GM12878 (cell line): ENCODE data around the gene TTLL6. TPM values are rescaled to one million over a fixed set of nuclear protein-coding genes. Genes with fewer than 3 reads are reported as not detected.

Experiments used
- CEBPB ChIP-seq, 2 experiments: fragments of 150-350 bp in 1 of 2; IDR thresholded peaks; 2 replicates each; pipeline ENCODE4 v1.6.1; 2012 to 2014; ENCODE audit warnings: low read depth in 2 of 2, low read length in 2 of 2, borderline replicate concordance in 1 of 2, inconsistent platforms in 1 of 2
- CHD4 ChIP-seq: fragments of 200-600 bp; sonication (generic); IDR thresholded peaks from 2 replicates; pipeline ENCODE4 v1.6.1; 2016; ENCODE audit warnings: mild to moderate bottlenecking
- E4F1 ChIP-seq: fragments of 450-650 bp; IDR thresholded peaks from 2 replicates; pipeline ENCODE4 v1.6.1; 2018; ENCODE audit warnings: borderline replicate concordance, mild to moderate bottlenecking; ENCODE audit not compliant: partially characterized antibody
- EED ChIP-seq: sonication (generic); IDR thresholded peaks from 2 replicates; pipeline ENCODE4 v1.6.1; 2016; ENCODE audit warnings: antibody characterized with exemption, low read depth
- EP300 ChIP-seq, 2 experiments: fragments of 150-350 bp in 1 of 2; IDR thresholded peaks; 2 replicates each; pipeline ENCODE4 v1.6.1; 2011 to 2012; ENCODE audit warnings: low read depth in 2 of 2, low read length in 2 of 2, borderline replicate concordance in 1 of 2, improper control_type of control experiment in 1 of 2, inconsistent platforms in 1 of 2; ENCODE audit not compliant: control insufficient read depth in 1 of 2
- IKZF1 ChIP-seq: fragments of 450-650 bp; conservative IDR thresholded peaks from 2 replicates; pipeline ENCODE4 v1.6.1; 2017; ENCODE audit warnings: antibody characterized with exemption, mild to moderate bottlenecking
- MEF2B ChIP-seq: fragments of 450-650 bp; IDR thresholded peaks from 2 replicates; pipeline ENCODE4 v1.6.1; 2018; ENCODE audit warnings: mild to moderate bottlenecking, moderate library complexity; ENCODE audit not compliant: partially characterized antibody, poor library complexity, severe bottlenecking
- RAD21 ChIP-seq: IDR thresholded peaks from 2 replicates; pipeline ENCODE4 v1.6.1; 2011; ENCODE audit warnings: mild to moderate bottlenecking, low read depth, low read length, moderate library complexity; ENCODE audit not compliant: insufficient read depth
- RAD51 ChIP-seq: fragments of 450-650 bp; IDR thresholded peaks from 2 replicates; pipeline ENCODE4 v1.6.1; 2016; ENCODE audit warnings: moderate library complexity, mild to moderate bottlenecking, inconsistent platforms
- RB1 ChIP-seq: fragments of 450-650 bp; formaldehyde crosslinking; IDR thresholded peaks from 2 replicates; pipeline ENCODE4 v1.6.1; 2017; ENCODE audit warnings: mild to moderate bottlenecking, borderline replicate concordance
- SMAD1 ChIP-seq: fragments of 450-650 bp; IDR thresholded peaks from 2 replicates; pipeline ENCODE4 v1.6.1; 2018; ENCODE audit warnings: mild to moderate bottlenecking, low read depth; ENCODE audit not compliant: partially characterized antibody
- SMAD5 ChIP-seq: IDR thresholded peaks from 2 replicates; pipeline ENCODE4 v1.6.1; 2016; ENCODE audit warnings: antibody characterized with exemption, low read depth
- SREBF1 ChIP-seq: IDR thresholded peaks from 2 replicates; pipeline ENCODE4 v1.6.1; 2012; ENCODE audit warnings: mild to moderate bottlenecking, low read length
- TARDBP ChIP-seq: IDR thresholded peaks from 2 replicates; pipeline ENCODE4 v1.6.1; 2016; ENCODE audit warnings: borderline replicate concordance
- ZSCAN29 ChIP-seq: fragments of 450-650 bp; IDR thresholded peaks from 2 replicates; pipeline ENCODE4 v1.6.1; 2017; ENCODE audit warnings: mild to moderate bottlenecking, moderate library complexity
- polyA plus RNA-seq, 11 experiments: library from polyadenylated mRNA; depleted of rRNA in 4 of 11; unstranded in 6 of 11; stranded (reverse) in 5 of 11; fragments of >200 nt; fragmentation: Nextera tagmentation in 4 of 11; fragmentation: Illumina TruSeq in 1 of 11; extraction: Ambion mirVana in 4 of 11; extraction: Trizol in 1 of 11; gene quantifications; 1 replicate in 1 of 11; 2 replicates in 10 of 11; pipeline versions ENCODE4 v1.2.1 to v1.2.3, GENCODE V29; 2011 to 2016; ENCODE audit warnings: inconsistent platforms in 2 of 11, missing spikeins in 2 of 11, low read depth in 1 of 11
- total RNA-seq, 4 experiments: library from RNA; depleted of rRNA in 3 of 4; stranded (reverse); fragments of >200 nt in 3 of 4; fragmentation: Illumina TruSeq in 1 of 4; extraction: Trizol in 1 of 4; gene quantifications; 2 replicates each; pipeline versions ENCODE4 v1.2.1 to v1.2.3, GENCODE V29; 2013 to 2021
- TF ChIP-seq, protein P1 (sequence below): fragments of 450-650 bp; IDR thresholded peaks from 2 replicates; pipeline ENCODE4 v1.6.1; 2017; ENCODE audit warnings: mild to moderate bottlenecking
- TF ChIP-seq, protein P2 (sequence below): IDR thresholded peaks from 2 replicates; pipeline ENCODE4 v1.6.1; 2012; ENCODE audit warnings: low read length, inconsistent platforms
- TF ChIP-seq, protein P3 (sequence below): IDR thresholded peaks from 2 replicates; pipeline ENCODE4 v1.6.1; 2011; ENCODE audit warnings: borderline replicate concordance, low read depth, mild to moderate bottlenecking, moderate library complexity, low read length; ENCODE audit not compliant: insufficient read depth, poor library complexity, severe bottlenecking

TTLL6 gene
- total and polyA plus RNA-seq, 10 of the 15 experiments (the other 5 are each of a cell fraction or from before 2014, with no cell fraction given), result 0.06 to 0.36 (median 0.13) TPM; not detected in 4

DNA sequence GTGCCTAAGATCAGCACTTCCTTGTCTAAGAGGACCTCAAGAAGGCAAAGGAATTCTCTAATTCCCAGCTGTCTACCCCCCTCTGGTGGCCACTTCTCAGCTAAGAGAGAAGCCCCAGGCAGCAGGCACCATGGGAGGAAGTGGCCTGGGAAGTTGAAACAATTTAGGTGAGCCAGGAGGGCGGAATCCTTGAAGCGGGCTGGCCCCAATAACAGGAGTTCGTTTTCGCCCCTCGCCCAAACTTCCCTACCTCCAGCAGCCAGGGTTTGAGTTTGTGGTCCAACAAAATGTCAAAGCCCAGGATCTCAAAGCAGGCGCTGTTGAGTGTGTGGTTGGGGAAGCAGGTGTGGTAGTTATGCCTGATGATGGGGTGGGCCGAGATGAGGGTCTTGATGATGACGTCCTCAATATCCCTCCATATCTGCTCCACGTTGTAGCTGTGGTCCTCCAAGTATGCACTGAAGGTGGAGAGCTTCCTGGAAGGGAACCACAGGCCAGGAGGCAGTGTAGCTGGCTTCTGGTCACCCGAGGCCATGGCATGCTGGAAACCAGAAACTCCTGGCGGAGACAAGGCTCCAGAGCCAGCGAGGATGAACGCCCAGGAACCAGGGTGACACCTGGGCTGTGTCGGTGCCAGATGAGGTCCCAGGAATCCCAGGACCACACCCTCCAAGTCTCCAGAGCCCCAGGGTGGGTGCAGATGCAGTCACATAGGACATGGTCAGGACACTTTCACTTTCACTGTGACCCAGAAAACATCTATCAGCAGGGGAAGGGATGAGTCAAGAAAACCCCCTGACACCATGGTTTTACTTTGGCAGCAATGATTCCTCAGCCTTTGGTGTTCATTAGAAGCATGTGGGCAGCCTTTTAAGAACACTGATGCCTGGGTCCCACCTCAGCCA lies 25.6 kb downstream of the TTLL6 start (continued):
- TF ChIP-seq, protein P1, sequence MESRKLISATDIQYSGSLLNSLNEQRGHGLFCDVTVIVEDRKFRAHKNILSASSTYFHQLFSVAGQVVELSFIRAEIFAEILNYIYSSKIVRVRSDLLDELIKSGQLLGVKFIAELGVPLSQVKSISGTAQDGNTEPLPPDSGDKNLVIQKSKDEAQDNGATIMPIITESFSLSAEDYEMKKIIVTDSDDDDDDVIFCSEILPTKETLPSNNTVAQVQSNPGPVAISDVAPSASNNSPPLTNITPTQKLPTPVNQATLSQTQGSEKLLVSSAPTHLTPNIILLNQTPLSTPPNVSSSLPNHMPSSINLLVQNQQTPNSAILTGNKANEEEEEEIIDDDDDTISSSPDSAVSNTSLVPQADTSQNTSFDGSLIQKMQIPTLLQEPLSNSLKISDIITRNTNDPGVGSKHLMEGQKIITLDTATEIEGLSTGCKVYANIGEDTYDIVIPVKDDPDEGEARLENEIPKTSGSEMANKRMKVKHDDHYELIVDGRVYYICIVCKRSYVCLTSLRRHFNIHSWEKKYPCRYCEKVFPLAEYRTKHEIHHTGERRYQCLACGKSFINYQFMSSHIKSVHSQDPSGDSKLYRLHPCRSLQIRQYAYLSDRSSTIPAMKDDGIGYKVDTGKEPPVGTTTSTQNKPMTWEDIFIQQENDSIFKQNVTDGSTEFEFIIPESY, result no peak
- peak; percentile 58 for TF ChIP-seq RAD21
- TF ChIP-seq EP300 (IDR thresholded peaks at IDR 0.05; ENCODE audit: borderline replicate concordance in 1 of 2, control insufficient read depth in 1 of 2, low read depth in 2 of 2, low read length in 2 of 2), result peak in 1 of 2 experiments; percentile 30; a peak in 1 of 4 replicates
- TF ChIP-seq, protein P2, sequence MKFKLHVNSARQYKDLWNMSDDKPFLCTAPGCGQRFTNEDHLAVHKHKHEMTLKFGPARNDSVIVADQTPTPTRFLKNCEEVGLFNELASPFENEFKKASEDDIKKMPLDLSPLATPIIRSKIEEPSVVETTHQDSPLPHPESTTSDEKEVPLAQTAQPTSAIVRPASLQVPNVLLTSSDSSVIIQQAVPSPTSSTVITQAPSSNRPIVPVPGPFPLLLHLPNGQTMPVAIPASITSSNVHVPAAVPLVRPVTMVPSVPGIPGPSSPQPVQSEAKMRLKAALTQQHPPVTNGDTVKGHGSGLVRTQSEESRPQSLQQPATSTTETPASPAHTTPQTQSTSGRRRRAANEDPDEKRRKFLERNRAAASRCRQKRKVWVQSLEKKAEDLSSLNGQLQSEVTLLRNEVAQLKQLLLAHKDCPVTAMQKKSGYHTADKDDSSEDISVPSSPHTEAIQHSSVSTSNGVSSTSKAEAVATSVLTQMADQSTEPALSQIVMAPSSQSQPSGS, result 0 out of 2 replicates have a peak, but pooled peaks have one; percentile 26
- peak; percentile 55 for TF ChIP-seq IKZF1
- TF ChIP-seq SMAD5, result no peak
- no peak for TF ChIP-seq RAD51
- no peak for TF ChIP-seq TARDBP
- no peak for TF ChIP-seq E4F1
- no peak for TF ChIP-seq CEBPB (IDR thresholded peaks at IDR 0.05; ENCODE audit: borderline replicate concordance in 1 of 2, low read depth in 2 of 2, low read length in 2 of 2)
- no peak for TF ChIP-seq SREBF1
- no peak for TF ChIP-seq ZSCAN29
- no peak for TF ChIP-seq SMAD1
- TF ChIP-seq CHD4, result no peak
- peak; percentile 73 for TF ChIP-seq EED
- TF ChIP-seq RB1, result no peak
- TF ChIP-seq MEF2B, result peak; percentile 14
- TF ChIP-seq, protein P3, sequence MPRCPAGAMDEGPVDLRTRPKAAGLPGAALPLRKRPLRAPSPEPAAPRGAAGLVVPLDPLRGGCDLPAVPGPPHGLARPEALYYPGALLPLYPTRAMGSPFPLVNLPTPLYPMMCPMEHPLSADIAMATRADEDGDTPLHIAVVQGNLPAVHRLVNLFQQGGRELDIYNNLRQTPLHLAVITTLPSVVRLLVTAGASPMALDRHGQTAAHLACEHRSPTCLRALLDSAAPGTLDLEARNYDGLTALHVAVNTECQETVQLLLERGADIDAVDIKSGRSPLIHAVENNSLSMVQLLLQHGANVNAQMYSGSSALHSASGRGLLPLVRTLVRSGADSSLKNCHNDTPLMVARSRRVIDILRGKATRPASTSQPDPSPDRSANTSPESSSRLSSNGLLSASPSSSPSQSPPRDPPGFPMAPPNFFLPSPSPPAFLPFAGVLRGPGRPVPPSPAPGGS, result no peak
